ENCODE measurements around the gene ZNF541. TPM values are rescaled to one million over a fixed set of nuclear protein-coding genes. Genes with fewer than 3 reads are reported as not detected.
A peak's percentile ranks its signal among the peaks of the same experiment; 100 is the strongest.
"Not testable (repeated sequence)": the region's sequence is repeated elsewhere in the genome, so short reads cannot be mapped to it uniquely, and the experiment has no call there.

ZNF541 gene
- total RNA-seq, 1 experiment from 2014 or later = not detected

DNA sequence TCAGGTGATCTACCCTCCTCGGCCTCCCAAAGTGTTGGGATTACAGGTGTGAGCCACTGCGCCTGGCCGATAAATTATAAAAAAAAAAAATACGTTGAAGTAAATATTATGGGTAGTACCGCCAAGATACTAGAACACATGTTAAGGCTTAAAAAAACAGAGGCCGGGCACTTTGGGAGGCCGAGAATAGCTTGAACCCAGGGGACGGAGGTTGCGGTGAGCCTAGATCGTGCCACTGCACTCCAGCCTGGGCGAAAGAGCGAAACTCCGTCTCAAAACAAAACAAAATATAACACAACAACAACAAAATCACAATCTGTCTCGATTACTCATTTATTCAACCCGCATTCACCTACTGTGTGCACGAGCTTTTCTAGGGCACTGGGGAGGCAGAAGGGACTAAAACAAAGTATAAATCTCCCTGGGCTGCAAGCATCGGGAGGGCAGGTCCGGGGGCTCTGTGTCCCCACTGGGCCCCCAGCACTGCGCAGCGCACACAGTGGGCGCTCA is 34.7 kb upstream of the ZNF541 start:
- H3K4me3 ChIP-seq (ENCODE audit: insufficient read depth, low read depth, low read length) = peak overlapping the region; percentile 98
- DNase-seq = no peak
- no peaks in the 10 kb centered on the region for H3K27me3 ChIP-seq (ENCODE audit: control insufficient read depth, insufficient read depth, low read length)
- no peaks in the 10 kb centered on the region for H3K36me3 ChIP-seq (replicated peaks; ENCODE audit: control insufficient read depth, insufficient read depth, low read length)

DNA sequence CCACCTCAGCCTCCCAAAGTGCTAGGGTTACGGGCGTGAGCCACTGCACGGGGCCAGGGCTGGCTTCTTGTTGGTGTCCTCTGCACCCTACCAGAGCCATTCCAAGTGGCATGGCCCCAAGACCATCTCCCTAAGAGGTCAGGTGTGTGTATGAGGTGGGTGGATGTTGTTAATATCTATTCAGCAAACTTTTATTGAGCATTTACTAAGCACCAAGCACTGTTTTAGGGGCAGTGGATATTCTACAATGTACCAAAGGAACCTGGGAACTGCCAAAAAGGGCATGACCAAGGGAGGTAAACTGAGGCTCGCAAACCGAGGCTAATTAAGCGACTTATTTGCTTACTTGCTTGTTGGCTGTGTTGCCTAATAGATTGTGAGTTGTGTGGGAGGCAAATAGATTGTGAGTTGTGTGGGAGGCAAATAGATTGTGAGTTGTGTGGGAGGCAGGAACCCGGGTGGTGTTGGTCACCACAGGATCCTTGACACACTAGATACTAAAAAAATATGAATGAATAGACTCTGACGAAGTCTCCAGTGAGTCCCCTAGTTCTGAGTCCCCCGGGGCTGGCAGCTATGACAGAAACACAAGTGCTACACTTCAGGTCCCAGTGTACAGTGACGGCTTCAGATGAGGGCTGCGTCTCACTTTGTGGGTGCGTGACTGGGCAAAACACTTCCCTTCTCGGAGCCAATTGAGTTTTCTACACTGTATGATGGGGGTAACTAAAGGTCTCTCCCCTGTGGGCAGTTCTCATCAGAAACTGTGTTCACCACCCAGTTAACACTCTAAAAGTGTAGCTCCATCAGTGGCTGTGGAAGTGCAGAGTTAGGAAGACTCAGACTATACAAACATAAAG is 31.0 kb upstream of the ZNF541 start:
- no peak for DNase-seq
- Histone ChIP-seq H3K27me3 (ENCODE audit: control insufficient read depth, insufficient read depth, low read length) (no peaks in the 10 kb centered on the region), H3K36me3 (replicated peaks; ENCODE audit: control insufficient read depth, insufficient read depth, low read length) (no peaks in the 10 kb centered on the region)

DNA sequence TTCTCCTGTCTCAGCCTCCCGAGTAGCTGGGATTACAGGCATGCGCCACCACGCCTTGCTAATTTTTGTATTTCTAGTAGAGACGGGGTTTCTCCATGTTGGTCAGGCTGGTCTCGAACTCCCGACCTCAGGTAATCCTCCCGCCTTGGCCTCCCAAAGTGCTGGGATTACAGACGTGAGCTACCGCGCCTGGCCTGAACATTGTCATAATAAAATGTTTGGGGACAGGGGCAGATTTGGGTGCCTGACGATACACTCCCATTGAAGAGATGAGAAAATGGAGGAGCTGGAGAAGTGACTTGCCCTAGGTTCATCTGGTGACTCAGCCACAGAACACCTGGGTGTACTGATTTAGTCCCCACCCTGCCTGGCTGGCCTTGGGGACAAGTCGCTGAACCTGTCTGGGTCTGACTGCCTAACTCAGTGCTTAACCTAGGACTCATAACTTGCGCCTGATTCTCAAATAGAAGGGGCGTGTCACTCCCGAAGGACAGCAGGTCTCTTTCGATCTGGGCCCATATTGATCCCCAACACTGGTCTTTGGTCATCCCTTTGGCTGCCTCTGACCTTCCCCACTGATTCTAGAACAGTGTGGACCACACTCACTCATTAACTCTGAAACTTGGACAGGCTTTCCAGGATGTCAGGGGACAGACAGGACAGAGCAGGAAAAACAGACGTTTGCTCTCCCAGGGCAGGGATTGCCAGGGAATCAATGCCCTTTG is 28.4 kb upstream of the ZNF541 start:
- no peak for DNase-seq
- Histone ChIP-seq H3K36me3 (replicated peaks; ENCODE audit: control insufficient read depth, insufficient read depth, low read length) (no peaks in the 10 kb centered on the region), H3K4me3 (ENCODE audit: insufficient read depth, low read depth, low read length) (peak overlapping the region; percentile 49), H3K27me3 (ENCODE audit: control insufficient read depth, insufficient read depth, low read length) (no peaks in the 10 kb centered on the region)

More for the DNA sequence above, 31.0 kb upstream of the ZNF541 start:
- no peak overlapping the region for H3K4me3 ChIP-seq (ENCODE audit: insufficient read depth, low read depth, low read length)

DNA sequence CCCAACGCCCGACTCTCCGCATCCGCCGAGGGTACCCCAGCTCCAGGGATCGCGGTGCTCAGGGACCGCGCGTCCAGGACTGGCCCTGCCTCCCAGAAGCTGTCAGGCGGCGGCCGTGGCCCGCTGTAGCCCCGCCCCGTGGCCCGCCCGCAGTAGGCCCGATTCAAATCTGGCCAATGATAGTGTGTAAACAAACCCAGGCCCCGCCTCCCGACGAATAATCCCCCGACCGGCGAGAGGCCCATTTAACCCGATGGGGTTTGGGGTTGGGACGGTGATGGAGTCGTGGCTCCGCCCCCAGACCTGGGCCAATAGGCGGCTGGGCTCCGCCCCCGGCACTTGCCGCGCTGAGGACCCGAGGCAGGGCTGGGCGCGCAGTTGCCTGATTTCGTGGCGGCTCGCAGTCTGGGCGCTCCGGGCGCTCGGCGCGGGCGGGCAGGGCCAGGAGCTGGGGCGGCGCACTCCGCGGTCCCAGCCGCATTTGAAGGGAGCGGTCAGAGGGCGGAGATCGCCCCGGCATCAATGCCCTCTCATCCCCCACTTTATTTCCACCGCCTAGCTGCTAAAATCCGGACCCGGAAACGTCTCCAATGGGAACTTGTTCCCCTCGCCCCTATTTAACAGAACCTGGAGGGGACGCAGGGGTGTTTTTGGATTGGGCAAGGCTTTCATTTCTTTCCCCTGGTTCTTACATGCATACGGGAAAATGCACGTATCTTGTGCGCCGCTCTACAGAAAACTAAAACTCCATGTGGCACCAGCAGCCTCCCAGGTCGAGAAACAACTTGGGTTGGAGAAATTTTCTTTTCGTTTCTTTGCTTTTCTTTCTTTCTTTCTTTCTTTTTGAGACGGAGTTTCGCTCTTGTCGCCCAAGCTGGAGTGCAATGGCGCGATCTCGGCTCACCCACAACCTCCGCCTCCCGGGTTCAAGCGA is 27.6 kb upstream of the ZNF541 start:
- Histone ChIP-seq H3K4me3 (ENCODE audit: insufficient read depth, low read depth, low read length) (peak overlapping the region; percentile 49), H3K27me3 (ENCODE audit: control insufficient read depth, insufficient read depth, low read length) (no peaks in the 10 kb centered on the region), H3K36me3 (replicated peaks; ENCODE audit: control insufficient read depth, insufficient read depth, low read length) (no peaks in the 10 kb centered on the region)
- DNase-seq = peak; percentile 99

DNA sequence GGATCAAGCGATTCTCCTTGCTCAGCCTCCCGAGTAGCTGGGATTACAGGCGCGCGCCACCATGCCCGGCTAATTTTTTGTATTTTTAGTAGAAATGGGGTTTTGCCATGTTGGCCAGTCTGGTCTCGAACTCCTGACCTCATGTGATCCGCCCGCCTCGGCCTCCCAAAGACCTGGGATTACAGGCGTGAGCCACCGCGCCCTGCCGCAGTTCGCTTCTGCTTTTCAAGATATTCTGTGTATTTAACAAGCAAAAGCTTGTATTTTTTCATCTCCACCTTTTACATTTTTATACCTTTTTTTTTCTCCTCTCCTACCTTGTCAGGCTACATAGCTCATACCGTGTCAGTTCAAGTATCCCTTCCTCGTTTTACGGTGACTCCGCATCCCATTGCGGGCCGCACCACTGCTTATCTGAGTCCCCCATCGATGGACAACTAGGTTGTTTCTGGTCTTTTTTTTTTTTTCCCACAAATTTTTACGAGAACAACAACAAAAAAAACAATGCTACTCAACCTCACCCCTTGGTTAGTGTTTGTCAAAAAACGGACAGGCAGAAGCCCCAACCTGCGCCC is 26.8 kb upstream of the ZNF541 start:
- DNase-seq; H3K27me3 ChIP-seq (ENCODE audit: control insufficient read depth, insufficient read depth, low read length); H3K36me3 ChIP-seq (replicated peaks; ENCODE audit: control insufficient read depth, insufficient read depth, low read length): not testable (repeated sequence)
- H3K4me3 ChIP-seq (ENCODE audit: insufficient read depth, low read depth, low read length) = peak overlapping the region; percentile 28

DNA sequence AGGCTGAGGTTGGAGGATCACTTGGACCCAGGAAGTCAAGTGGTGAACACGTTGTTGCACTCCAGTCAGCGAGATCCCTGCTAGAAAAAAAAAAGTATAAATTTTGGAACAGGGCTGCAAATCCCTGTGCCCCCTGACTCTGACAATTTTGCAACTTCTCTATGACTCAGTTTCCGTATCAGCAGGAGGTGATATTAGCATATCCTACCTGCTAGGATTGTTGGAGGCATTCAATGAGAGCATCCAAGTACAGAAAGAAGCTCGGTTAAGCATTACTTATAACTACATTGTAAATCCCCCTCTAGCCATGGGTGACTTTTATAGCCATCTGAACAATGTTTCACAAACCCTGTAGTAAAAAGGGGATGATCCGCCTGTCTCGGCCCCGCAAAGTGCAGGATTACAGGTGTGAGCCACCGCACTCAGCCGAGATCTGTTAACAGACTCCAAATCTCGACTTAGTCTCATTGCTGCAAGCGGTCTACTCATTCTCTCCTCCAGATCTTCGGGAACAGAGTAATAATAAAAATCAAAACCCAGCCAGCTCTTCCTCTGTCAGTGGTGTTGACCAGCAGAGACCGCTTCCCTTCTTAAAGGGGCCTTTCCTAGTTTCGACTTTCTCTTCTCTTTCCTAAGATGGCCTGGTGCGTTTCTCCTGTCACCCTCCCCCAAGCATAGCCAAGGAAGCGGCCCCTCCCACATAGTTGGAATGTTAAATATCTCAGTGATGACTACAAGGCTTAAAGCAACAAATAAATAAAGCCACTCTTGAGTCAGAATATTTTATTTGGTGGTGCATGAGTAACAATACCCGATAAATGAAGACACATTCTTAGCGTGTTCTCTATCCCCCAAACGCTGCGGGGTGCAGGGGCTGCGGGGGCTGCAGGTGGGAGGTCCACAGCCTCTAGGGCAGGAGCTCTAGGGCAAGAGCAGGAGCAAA is 25.7 kb upstream of the ZNF541 start:
- H3K27me3 ChIP-seq (ENCODE audit: control insufficient read depth, insufficient read depth, low read length) = no peaks in the 10 kb centered on the region
- H3K4me3 ChIP-seq (ENCODE audit: insufficient read depth, low read depth, low read length) = peak overlapping the region; percentile 32
- H3K36me3 ChIP-seq (replicated peaks; ENCODE audit: control insufficient read depth, insufficient read depth, low read length) = no peaks in the 10 kb centered on the region
- DNase-seq = peak; percentile 86

DNA sequence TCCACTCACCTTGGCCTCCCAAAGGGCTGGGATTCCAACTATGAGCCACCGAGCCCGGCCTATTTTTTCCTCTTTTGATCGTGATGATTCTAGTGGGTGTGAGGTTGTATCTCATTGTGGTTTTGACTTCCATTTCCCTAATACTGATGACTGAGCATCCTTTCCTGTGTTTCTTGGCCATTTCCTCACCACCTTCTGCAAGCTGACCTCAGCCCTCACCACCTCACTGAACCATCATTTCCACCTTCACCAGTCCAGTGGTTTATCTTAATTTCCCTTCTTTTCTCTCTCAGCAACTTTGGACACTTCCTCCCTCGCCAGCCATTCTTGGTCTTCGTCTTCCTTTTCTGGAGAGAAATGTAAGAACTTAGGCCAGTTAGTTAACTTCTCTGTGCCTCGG is 23.0 kb upstream of the ZNF541 start:
- no peak overlapping the region for H3K4me3 ChIP-seq (ENCODE audit: insufficient read depth, low read depth, low read length)
- H3K27me3 ChIP-seq (ENCODE audit: control insufficient read depth, insufficient read depth, low read length) = no peaks in the 10 kb centered on the region
- H3K36me3 ChIP-seq (replicated peaks; ENCODE audit: control insufficient read depth, insufficient read depth, low read length) = no peaks in the 10 kb centered on the region
- no peak for DNase-seq

DNA sequence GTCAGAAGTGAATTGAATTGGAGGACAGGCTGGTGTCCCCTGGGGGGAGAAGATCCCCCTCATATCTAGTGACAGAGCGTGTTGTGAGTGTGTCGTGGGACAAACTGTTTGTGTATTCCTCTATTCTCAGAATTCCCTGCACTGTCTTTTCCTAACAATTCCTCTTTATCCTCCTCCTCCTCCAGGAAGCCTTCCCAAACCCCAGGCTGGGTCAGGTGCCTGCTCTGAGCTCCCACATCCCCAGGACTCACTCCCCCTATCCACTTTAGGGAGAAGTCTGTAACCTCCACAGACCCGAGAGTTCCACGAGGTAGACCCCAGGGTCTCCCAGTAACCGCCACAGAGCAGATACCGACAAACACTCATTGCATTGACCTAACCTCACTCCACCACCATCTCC is 20.9 kb upstream of the ZNF541 start:
- no peaks in the 10 kb centered on the region for H3K36me3 ChIP-seq (replicated peaks; ENCODE audit: control insufficient read depth, insufficient read depth, low read length)
- no peaks in the 10 kb centered on the region for H3K27me3 ChIP-seq (ENCODE audit: control insufficient read depth, insufficient read depth, low read length)
- no peak for DNase-seq
- no peak overlapping the region for H3K4me3 ChIP-seq (ENCODE audit: insufficient read depth, low read depth, low read length)

DNA sequence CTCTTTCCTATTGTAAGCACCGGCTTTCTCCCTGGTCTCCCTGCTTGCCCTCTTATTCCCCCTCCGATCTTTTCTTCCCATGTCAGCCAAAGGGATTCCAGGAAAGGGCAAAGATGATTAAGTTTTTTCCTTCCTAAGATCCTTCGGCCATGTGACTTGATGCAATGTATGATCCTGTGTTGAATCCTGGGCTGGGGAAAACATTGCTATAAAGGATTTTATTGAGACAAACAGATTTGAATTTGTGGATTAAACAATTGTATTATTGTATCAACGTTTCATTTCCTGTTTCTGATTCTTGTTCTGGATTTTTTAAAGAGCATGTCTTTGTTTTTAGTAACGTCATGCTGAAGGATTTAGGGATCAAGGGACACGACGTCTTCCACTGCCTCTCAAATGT is 16.9 kb upstream of the ZNF541 start:
- no peaks in the 10 kb centered on the region for H3K36me3 ChIP-seq (replicated peaks; ENCODE audit: control insufficient read depth, insufficient read depth, low read length)
- H3K27me3 ChIP-seq (ENCODE audit: control insufficient read depth, insufficient read depth, low read length) = no peaks in the 10 kb centered on the region
- DNase-seq = no peak
- H3K4me3 ChIP-seq (ENCODE audit: insufficient read depth, low read depth, low read length) = no peak overlapping the region

DNA sequence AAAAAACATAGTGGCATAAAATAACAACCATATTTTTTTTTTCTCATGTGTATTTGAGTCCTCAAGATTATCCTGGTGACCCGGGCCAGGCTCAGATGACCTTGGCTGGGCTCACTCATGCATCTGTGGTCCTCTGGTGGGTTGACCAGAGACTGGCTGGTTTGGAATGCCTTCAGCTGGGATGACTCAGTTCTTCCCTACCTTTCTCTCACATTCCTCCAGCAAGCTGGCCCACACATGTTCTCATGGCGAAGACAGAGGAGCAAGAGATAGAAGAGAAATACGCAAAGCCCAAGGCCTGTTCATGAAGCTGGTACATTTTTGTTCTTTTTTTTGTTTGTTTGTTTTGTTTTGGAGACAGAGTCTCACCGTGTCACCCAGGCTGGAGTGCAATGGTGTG is 14.3 kb upstream of the ZNF541 start:
- no peak for DNase-seq
- no peaks in the 10 kb centered on the region for H3K27me3 ChIP-seq (ENCODE audit: control insufficient read depth, insufficient read depth, low read length)
- no peak overlapping the region for H3K4me3 ChIP-seq (ENCODE audit: insufficient read depth, low read depth, low read length)
- H3K36me3 ChIP-seq (replicated peaks; ENCODE audit: control insufficient read depth, insufficient read depth, low read length) = no peaks in the 10 kb centered on the region

DNA sequence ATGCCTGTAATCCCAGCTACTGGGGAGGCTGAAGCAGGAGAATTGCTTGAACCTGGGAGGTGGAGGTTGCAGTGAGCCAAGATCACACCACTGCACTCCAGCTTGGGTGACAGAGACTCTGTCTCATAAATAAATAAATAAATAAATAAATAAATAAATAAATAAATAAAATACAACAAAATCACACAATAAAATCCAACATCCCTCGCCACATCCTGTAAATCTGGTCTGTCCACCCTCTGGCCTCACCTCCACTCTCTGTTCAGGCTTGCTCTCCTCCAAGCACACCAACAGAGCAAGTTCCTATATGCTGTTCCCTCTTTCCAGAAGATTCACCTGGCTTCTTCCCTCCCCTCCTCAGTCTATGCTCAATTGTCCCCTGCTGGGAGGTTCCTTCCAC is 10.2 kb upstream of the ZNF541 start:
- DNase-seq; H3K27me3 ChIP-seq (ENCODE audit: control insufficient read depth, insufficient read depth, low read length); H3K4me3 ChIP-seq (ENCODE audit: insufficient read depth, low read depth, low read length); H3K36me3 ChIP-seq (replicated peaks; ENCODE audit: control insufficient read depth, insufficient read depth, low read length): not testable (repeated sequence)

DNA sequence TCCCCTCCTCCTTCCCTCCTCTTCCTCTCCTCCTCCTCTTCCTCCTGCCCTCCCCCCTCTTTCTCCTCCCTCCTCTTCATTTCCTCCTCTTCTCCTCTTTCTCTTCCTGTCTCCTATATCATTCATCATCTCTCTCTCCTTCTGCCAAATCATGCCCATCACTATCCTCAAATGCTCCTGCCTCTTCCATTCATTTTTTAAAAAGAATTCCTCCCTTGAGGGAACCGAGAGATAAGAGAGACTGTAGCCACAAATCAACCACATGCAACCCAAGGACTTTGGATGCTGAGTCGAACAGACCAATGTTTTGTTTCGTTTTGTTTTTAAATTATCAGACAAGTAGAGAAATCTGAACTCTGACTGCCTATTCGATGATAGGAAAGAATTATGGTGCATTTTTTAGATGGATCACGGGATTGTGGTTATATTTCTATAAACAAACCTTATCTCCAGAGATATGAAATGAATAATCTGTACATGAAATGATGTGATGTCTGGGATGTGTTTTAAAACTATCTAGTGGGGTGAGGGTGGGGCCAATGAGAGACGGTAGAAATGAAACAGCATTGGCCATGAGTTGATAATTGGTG is 9.5 kb upstream of the ZNF541 start:
- no peaks in the 10 kb centered on the region for H3K27me3 ChIP-seq (ENCODE audit: control insufficient read depth, insufficient read depth, low read length)
- no peak overlapping the region for H3K4me3 ChIP-seq (ENCODE audit: insufficient read depth, low read depth, low read length)
- no peak for DNase-seq
- H3K36me3 ChIP-seq (replicated peaks; ENCODE audit: control insufficient read depth, insufficient read depth, low read length) = no peaks in the 10 kb centered on the region
